GM06990 (cell line): ENCODE data around the gene RHOU.

Source experiments
- DNase-seq: peaks from one replicate; pipeline ENCODE4 v3.0.0-alpha.2; 2011; ENCODE audit not compliant: insufficient read length; ENCODE audit errors: extremely low read depth
- H3K27me3 ChIP-seq: replicated peaks from 2 replicates; pipeline ENCODE4 v1.6.0; 2011; ENCODE audit warnings: low read length; ENCODE audit not compliant: control insufficient read depth, insufficient read depth
- H3K36me3 ChIP-seq: 2 replicates; pipeline ENCODE4 v1.5.1; 2011; ENCODE audit warnings: low read length; ENCODE audit not compliant: control insufficient read depth, insufficient read depth
- H3K4me3 ChIP-seq: replicated peaks from 2 replicates; pipeline ENCODE4 v1.5.1; 2011; ENCODE audit warnings: low read depth, mild to moderate bottlenecking, control low read depth, low read length
- TF ChIP-seq, protein P1 (sequence below): IDR thresholded peaks from 2 replicates; pipeline ENCODE4 v1.5.1; 2011; ENCODE audit warnings: low read length, control low read depth, mild to moderate bottlenecking, inconsistent platforms; ENCODE audit not compliant: insufficient read depth, poor library complexity, severe bottlenecking

The RHOU gene

DNA sequence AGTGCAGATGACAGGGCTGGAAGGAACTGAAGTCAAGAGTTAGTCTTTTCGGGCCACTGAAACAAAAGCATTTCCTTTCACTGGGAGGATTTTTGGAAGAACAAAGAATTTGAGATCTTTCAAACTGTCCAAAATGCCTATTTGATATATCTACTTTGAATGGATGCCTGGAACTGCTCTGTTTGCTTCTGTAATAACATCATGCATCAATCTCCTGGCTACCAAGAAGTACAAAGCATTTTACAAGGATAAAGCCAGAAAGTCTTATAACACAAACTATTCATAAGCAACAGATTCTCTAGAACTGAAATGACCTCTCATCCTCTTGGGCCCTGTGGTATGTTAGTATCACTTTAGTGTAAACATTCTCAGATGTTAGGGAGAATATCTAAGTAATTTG is 18.2 kb upstream of the RHOU start:
- Histone ChIP-seq H3K4me3 (no peak overlapping the region), H3K36me3 (no peaks in the 10 kb centered on the region), H3K27me3 (no peaks in the 10 kb centered on the region)
- TF ChIP-seq, protein P1, sequence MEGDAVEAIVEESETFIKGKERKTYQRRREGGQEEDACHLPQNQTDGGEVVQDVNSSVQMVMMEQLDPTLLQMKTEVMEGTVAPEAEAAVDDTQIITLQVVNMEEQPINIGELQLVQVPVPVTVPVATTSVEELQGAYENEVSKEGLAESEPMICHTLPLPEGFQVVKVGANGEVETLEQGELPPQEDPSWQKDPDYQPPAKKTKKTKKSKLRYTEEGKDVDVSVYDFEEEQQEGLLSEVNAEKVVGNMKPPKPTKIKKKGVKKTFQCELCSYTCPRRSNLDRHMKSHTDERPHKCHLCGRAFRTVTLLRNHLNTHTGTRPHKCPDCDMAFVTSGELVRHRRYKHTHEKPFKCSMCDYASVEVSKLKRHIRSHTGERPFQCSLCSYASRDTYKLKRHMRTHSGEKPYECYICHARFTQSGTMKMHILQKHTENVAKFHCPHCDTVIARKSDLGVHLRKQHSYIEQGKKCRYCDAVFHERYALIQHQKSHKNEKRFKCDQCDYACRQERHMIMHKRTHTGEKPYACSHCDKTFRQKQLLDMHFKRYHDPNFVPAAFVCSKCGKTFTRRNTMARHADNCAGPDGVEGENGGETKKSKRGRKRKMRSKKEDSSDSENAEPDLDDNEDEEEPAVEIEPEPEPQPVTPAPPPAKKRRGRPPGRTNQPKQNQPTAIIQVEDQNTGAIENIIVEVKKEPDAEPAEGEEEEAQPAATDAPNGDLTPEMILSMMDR, result no peak
- DNase-seq, result no peak

DNA sequence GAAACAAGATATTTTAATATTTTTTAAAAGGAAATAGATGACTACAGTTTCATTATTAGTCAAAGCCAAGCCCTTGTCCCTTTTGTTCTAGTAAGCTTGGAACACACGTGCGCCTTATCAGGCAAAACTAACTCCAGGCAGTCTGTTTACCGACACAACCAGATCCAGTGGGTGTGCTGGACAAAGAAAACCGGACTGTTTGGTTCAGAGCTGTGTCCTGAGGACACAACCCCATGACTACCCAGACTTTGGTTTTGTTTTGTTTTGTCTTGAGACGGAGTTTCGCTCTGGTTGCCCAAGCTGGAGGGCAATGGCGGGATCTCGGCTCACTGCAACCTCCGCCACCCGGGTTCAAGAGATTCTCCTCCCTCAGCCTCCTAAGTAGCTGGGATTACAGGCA is 13.9 kb upstream of the RHOU start:
- Histone ChIP-seq H3K4me3 (no peak overlapping the region), H3K36me3 (no peaks in the 10 kb centered on the region), H3K27me3 (no peaks in the 10 kb centered on the region)
- TF ChIP-seq, protein P1, result no peak
- DNase-seq, result no peak

DNA sequence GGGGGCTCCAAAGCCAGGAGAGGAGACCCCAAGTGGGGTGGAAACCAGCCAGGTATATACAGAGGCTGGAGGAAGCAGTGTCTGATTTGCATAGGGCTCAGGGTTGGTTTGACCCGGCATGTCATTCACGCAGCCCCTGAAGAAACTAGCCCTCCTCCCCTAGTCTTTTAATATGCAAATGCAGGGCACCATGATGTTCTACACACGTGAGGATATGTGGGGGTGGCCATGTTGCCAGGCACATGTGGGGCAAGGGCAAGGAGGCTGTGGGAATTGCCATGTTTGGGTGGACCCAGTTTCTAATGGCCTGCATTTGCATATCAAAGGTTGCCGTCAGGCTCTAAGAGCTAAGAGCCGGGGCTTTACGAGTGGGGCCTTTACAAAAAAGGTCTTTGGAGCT is 12.0 kb upstream of the RHOU start:
- H3K36me3 ChIP-seq, result no peaks in the 10 kb centered on the region
- TF ChIP-seq, protein P1, result no peak
- H3K4me3 ChIP-seq, result no peak overlapping the region
- peaks cover 2% of the 10 kb centered on the region; the same call in 1 of the 2 replicates for H3K27me3 ChIP-seq
- no peak for DNase-seq

DNA sequence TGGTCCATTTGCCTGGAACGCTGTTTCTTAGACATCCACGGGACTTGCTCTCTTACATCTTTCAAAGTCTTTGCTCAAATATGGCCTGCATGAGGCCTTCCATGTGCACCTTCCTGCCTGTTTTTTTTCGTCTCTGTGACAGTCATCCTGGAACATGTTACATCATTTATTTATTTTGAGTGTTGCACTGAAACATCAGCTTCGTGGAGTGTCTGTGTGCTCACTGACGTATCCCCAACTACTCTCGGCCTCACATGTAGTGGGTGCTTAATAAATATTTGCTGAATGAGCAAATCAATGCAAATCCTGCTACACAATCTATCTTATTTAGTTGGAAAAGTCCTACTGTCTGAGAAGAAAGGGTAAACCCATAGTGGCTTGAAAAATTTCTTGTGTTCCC is 11.4 kb upstream of the RHOU start:
- H3K27me3 ChIP-seq, result peaks cover 2% of the 10 kb centered on the region; the same call in 1 of the 2 replicates
- H3K36me3 ChIP-seq, result no peaks in the 10 kb centered on the region
- TF ChIP-seq, protein P1, result no peak
- no peak overlapping the region for H3K4me3 ChIP-seq
- DNase-seq, result no peak

DNA sequence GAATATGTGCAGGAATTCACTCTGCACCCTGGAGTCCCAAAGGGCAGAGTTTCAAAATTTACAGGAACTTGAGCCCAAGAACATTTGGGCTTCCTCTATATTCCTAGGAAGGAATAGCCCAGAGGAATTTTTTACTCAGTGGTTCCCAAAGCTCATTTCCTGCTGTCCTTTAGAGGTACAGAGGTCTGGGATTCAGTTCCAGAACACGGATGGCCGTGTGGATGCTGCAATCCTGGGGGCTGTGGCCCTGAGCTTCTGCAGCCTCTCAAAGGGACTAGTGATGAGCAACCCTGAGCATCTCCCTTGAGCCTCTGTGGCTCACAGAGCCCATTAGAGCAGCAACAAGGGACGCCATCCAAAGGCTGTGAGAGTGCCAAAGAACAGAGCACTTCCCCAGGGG is 10.1 kb upstream of the RHOU start:
- Histone ChIP-seq H3K27me3 (peaks cover 2% of the 10 kb centered on the region; the same call in 1 of the 2 replicates), H3K36me3 (no peaks in the 10 kb centered on the region), H3K4me3 (no peak overlapping the region)
- TF ChIP-seq, protein P1, result no peak
- DNase-seq, result no peak

DNA sequence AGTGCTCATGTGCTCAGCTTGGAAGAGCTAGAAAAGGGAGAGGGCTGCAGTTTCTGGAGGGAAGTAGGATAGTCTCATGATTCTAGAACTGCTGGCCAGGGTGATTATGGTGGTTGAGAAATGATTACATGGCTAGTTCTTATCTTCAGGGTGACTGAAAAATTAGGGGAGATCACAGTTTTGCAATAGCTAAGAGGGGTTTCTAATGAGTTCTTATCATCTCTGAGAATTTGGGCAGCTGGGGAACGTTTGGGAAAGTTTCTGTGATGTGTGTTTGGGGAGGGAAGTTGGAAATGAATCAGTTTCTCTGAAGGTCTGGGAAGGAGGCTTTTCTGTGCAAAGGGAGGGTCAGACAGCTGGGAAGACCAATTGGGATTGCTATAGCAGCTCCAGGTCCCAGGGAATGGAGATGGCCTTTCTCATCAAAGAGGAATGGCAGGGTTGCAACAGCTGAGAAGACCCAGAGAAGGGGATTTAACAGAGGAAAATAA is 7.6 kb upstream of the RHOU start:
- Histone ChIP-seq H3K27me3 (peaks cover 3% of the 10 kb centered on the region), H3K36me3 (no peaks in the 10 kb centered on the region), H3K4me3 (no peak overlapping the region)
- no peak for DNase-seq
- TF ChIP-seq, protein P1, result no peak
